ENCODE results near the gene NANOS1.

The NANOS1 gene, protein sequence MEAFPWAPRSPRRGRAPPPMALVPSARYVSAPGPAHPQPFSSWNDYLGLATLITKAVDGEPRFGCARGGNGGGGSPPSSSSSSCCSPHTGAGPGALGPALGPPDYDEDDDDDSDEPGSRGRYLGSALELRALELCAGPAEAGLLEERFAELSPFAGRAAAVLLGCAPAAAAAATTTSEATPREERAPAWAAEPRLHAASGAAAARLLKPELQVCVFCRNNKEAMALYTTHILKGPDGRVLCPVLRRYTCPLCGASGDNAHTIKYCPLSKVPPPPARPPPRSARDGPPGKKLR

DNA sequence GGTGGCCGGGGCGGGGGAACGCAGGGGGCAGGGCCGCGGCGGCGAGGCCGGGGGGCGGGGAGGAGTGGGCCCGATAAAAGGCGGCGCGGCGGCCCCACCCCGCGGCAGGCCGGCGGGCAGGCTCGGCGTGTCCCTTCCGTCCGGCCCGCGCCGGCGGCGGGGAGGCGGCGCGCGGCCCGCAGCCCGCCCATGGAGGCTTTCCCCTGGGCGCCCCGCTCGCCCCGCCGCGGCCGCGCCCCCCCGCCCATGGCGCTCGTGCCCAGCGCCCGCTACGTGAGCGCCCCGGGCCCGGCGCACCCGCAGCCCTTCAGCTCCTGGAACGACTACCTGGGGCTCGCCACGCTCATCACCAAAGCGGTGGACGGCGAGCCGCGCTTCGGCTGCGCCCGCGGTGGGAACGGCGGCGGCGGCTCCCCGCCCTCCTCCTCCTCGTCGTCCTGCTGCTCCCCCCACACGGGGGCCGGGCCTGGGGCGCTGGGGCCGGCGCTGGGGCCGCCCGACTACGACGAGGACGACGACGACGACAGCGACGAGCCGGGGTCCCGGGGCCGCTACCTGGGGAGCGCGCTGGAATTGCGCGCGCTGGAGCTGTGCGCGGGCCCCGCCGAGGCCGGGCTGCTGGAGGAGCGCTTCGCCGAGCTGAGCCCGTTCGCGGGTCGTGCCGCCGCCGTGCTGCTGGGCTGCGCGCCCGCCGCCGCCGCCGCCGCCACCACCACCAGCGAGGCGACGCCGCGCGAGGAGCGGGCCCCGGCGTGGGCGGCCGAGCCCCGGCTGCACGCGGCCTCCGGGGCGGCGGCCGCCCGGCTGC lies at the start of gene NANOS1:
Gene NANOS1, plus strand, starts transcription at position 102 of the 808 bp plus-strand sequence. Its CDS starts 88 bp downstream, at position 190.
- peak; percentile 39 to 60 for DNase-seq

DNA sequence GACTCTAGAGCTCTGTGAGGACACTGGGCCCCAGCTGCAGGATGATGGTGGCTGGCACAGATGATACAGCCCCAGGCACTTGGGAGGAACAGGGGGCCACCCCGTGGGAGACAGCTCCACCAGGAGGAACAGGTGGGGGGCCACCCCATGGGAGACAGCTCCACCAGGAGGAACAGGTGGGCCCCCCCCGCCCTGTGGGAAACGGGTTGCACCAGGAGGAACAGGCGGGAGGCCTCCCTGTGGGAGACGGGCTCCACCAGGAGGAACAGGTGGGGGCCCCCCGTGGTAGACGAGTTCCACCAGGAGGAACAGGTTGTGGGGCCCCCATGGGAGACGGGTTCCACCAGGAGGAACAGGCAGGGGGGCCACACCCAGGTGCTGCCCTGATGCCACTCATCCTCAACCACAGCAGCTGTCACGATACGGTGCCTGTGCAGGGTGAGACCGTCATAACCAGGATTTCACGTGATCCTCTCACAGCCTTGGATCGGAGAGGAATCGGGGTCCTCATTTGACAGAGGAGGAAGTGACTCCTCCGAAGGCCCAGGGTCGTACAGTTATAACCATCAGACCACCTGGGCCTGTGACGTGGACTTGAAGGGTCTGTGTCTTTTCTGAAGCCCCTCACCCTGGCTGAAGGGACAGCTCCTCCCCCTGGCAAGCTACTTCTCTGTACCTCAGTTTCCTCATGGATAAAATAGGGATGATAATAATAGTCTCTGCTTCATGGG lies 49.2 kb upstream of the NANOS1 start:
- DNase-seq = no peak

DNA sequence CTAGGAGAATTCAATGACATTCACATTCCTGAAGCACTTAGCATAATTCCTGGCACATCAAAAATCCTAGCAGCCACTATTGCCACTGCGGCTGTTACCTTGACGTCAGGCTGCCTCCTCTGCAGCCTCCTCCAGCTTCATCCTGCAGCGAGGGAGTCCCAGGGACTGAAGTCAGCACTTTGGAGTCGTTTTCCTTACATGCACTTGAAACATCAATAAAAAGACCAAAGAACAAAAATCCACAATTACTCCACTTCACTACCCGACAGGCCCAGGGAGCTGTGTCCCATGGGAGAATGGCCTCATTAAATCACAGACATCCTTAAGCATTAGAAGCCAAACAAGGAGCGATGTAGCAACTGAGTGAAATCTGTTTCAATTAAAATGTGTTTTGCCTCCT lies 48.6 kb upstream of the NANOS1 start:
- DNase-seq = no peak

DNA sequence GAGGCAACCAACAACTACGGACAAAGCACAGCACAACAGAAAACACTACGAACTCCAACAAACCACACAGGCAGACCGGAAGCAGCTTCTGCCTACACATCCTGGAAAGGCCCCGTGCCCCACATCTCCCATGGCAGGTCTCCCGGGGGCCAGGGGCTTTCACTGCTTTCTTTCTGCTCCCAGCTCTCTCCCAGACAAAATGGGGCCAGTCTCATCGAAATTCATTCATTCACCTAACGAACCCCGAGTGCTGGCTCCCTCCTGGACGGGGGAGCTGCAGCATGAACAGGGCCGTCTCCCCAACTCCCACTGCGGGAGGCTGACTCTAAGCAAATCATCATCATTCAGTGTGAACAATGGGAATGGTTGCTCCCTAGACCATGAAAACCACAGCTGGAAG lies 47.6 kb upstream of the NANOS1 start:
- DNase-seq = no peak

DNA sequence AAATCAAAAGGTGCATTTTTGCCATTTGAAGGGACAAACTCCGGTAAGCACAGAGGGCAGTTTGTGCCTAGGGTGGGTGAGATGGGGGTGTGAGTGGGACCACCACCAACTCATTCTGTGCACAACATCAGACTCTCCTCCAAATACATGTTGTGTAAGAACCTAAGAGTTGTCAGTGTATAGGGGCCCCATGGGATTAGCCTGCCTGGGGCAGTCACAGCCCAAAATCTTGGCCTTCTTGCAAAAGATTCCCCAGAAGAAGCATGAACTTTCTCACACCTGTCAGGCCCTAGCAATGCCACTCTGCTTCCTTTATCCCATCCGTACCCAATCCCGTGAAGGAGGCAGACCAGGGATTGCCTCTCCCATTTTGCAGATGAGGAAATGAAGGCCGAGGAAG lies 47.1 kb upstream of the NANOS1 start:
- DNase-seq = no peak

DNA sequence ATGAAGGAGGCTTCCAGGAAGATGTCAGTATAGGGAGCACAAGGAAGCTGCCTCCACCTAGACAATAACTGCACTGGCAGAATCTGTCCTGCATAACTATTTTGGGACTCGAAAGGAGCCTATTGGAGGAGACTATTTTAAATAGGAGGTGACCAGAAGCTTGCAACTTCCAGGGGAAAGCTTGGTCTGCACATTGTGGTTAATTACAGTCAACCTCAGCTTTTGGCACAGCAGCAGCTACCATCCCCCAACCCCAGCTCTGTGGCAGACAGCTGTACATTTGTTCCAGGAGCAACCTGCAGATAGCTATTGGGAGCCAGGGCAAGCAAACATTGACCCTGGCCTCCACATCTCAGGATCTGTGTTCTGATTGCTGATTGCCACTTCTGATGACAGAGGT lies 46.3 kb upstream of the NANOS1 start:
- DNase-seq = peak; percentile 53 to 55

DNA sequence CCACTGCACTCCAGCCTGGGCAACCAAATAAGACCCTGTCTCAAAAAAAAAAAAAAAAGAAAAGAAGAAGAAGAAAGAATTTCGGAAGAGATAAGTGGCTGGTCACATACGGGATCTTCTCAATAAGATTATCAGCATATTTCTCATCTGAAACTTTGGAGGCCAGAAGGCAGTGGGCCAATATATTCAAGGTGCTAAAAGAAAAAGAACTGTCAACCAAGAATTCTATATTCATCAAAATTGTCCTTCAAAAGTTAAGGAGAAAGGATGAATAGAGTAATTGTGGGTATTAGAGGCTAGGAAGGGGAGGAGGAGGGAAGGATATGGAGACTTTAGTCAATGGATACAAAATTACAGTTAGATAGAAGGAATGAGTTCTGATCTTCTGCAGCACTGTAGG lies 43.9 kb upstream of the NANOS1 start:
- no peak for DNase-seq

DNA sequence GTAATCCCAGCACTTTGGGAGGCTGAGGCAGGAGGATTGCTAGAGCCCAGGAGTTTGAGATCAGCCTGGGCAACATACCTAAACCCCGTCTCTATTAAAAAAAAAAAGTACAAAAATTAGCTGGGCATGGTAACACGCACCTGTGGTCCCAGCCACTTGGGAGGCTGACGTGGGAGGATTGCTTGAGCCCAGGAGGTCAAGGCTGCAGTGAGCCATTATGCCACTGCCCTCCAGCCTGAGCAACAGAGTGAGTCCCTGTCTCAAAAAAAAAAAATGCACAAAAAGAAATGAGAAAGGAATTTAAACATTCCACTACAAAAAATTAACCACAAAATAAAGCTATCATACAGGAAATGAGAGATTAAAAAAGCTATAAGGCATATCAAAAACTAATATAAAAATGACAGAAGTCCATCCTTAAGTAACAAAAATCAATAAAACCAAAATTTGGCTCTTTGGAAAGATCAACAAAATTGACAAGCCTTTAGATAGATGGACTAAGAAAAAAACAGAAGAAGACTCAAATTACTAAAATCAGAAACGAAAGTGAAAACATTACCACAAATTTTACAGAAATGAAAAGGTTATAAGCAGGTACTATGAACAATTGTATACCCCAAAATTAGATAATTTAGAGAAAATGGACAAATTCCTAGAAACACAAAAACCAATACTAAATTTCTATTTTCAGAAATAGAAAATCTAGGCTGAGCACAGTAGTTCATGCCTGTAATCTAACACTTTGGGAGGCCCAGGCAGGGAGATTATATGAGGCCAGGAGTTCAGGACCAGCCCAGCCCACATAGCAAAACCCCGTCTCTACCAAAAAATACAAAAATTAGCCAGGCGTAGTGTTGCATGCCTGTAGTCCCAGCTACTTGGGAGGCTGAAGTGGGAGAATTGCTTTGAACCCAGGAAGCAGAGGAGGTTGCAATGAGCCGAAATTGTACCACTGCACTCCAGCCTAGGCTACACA lies 42.4 kb upstream of the NANOS1 start:
- no peak for DNase-seq

DNA sequence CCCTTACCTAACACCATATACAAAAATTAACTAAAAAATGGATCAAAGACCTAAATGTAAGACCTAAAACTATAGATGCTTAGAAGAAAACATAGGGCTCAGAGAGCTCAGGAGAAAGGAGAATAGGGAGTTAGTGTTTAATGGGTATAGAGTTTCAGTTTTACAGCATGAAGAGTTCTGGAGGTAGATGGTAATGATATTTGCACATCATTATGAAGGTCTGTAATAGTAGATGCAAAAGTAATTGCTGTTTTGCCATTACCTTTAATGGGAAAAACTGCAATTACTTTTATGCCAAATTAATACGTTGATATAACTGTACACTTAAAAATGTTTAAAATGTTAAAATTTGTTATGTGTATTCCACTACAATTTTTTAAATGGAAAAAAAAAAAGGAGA lies 39.2 kb upstream of the NANOS1 start:
- no peak for DNase-seq

DNA sequence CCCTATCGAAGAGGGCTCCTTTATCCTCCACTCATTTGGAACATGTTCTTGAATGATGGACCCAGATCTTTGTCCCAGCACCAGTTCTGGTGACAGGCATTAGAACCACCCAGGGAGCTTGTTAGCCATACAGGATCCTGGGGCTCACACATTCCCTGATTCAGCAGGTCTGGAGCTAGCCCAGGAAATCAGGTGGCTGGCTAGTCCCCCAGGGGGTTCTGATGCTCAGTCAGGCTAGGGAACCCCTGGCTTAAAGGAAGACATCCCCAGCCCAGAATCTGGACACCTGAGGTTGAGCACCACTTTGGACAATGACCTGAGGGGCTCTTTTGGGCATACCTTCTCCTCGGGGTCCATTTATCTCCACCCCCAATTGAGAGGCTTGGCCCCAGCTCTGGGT lies 37.0 kb upstream of the NANOS1 start:
- DNase-seq = no peak

DNA sequence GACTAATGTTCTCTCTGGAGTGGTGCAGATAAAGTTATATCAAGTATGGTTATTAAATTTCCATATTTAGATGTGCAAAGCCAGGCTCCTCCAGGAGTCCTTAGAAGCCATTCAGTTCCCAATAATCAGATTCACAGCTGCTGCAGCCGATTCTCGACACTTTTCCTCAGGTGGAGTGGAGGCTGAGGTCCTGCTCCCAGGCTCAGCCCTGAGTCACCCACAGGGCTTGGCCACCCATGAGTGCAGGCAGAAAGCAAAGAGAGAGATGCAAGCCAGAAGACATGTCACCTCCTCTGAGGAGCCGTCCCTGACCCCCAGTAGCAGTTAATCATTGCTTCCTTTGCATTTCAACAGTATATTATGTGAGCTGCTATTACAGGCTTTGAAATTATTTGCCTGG lies 36.3 kb upstream of the NANOS1 start:
- DNase-seq = no peak

DNA sequence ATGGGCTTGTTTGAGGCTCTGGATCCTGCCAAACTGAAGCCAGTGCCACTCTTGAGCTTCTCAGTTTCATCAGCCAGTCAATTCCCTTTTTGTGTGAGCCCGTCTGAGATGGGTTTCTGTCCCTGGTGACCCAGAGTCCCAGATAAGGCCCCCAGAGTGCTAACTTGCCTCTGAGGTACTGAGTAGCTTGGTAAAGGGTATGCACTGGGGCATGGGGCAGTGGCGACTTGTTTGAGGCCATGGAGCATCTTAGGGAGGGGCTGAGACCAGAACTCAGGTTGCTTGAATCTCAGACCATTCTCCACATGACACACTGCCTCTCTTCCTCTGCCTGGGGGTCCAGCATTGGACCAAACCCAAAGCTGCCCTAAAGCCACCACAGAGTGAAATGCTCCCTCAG lies 35.2 kb upstream of the NANOS1 start:
- no peak for DNase-seq

DNA sequence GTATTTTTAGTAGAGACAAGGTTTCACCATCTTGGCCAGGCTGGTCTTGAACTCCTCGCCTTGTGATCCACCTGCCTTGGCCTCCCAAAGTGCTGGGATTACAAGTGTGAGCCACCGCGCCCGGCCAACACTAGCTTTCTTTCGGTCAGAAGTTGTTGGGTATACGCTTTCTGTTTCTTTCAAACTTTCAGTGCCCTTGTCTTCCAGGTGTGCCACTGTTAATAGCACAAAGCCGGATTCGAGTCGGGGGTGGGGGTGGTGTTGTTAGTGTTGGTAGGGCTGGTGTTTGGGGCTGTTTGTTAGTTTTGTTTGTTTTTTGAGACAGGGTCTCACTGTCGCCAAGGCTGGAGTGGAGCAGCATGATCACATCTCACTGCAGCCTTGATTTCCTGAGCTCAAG lies 33.8 kb upstream of the NANOS1 start:
- no peak for DNase-seq

DNA sequence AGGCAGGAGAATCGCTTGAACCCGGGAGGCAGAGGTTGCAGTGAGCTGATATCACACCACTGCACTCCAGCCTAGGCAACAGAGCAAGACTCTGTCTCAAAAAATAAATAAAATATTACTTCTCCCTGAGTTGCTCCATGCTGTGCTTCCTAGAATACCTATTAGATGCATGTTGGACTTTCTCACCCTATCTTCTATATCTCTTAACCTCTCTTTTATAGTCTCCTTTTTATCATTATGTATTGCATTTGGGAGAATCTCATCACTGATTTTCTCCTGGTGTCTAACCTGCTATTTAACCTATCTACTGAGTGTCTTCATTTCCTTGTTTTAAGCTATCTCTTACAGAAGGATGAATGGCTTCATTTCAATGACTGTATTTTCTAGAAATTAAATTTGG lies 32.1 kb upstream of the NANOS1 start:
- no peak for DNase-seq

DNA sequence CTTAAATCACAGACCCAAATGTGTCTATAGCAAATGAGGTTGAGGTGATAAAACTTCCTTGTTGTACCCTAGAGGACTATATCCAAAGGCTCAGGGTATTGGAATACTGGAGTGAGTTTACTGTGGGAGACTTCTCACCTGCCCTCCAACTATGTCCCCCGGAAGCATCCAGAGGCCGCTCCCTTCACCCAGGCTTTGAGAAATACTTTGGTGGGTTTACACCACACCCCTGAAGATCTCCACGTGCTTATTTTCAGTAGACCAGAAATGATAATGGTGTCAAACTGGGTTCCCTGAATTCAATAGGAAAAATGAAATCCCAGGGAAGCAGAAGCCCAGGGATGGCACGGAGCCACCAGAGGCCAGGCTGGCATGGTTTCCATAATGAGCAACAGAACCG lies 31.3 kb upstream of the NANOS1 start:
- no peak for DNase-seq

DNA sequence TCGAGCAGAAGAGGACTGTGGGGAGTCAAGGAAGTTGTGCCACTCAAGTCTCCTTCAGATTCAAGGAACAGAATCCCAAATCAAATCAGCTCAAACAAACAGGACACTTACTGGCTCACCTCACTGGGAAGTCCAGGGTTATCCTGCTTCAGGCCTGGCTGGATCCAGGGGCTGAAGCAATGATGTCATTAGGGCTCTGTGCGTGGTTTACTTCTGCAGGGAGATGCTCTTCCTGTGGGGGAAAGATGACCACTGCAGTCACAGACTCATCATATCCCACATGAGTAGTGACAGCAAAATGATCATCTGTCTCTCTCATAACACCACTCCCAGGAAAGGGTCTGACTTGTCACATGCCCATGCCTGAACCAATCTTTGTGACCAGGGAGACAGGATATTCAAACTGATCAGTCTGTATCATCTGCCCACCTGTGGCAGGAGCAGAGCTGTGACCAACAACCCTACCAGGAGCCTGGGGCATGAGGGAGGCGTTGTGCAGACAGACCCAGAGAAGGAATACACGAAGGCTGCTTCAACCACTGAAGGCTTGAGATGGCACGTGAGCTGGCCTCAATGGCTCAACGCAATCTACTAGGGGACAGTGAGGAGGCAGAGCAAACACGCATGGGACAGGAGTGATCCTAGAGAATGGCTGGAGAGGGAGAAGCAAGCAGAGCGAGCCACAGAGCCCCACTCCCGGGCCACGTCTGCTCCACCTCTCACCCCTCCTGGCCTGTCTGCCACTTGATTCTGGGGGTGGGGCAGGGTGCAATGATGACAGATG lies 27.6 kb upstream of the NANOS1 start:
- DNase-seq = no peak

DNA sequence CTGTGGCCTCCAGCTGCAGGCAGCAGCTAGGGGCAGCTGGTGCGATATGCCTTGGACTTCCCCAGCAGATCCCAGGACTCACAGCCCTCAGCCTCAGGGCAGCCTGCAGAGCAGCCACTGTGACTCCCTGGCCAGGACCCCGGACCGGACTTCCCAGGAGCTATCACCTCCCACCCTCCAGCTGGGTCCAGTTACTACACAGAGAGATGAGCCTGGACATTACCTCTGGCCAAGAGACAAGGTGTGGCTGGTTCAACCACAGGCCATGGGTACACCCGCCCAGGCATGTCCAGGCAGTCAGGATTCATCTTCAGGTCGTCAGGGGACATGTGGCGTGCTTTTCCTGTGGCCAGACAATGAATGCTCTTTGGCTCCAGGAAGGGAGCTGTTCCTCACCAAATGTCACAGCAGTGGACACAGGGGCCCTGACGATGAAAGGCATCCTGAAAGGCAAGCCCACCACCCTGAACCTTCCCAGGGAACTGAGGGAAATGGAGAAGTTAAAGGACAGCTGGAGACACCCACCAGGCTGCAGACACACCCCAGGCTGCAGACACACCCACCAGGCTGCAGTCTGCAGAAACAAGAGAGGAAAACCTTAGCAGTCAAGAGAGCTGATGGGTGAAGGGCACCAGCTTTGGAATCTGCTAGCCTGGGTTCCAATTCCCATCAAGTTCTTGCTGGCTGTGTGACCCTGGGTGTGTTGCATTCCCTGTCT lies 25.8 kb upstream of the NANOS1 start:
- DNase-seq = no peak

DNA sequence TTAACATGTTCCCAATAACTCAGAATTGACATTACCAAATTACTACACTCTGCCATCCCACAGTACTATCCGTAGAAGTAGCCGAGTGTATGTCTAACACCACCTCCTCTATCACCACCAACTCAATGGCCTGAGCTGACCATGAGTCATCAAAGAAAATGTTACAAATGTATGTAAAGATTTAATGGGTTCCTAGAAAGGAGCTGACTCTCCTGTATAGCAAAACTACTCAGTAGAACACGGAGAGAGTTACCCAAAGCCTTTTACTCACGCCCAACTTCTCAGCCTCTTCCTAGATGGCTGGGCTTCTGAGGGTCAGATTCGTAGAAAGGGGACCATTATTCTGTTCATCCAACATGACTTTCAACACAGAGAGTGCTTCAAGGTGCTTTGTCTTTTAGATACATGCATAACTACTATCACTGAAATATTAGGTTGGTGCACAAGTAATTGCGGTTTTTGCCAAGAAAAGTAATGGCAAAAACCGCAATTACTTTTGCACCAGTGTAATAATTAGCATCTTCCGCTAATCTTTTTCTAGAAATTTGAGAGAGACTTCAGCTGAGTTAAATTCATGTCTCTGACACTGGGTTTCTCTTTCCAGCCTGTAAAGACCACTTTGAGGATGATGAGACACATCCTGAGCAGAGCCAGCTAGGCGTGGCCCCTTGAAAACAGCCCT lies 24.0 kb upstream of the NANOS1 start:
- DNase-seq = no peak

DNA sequence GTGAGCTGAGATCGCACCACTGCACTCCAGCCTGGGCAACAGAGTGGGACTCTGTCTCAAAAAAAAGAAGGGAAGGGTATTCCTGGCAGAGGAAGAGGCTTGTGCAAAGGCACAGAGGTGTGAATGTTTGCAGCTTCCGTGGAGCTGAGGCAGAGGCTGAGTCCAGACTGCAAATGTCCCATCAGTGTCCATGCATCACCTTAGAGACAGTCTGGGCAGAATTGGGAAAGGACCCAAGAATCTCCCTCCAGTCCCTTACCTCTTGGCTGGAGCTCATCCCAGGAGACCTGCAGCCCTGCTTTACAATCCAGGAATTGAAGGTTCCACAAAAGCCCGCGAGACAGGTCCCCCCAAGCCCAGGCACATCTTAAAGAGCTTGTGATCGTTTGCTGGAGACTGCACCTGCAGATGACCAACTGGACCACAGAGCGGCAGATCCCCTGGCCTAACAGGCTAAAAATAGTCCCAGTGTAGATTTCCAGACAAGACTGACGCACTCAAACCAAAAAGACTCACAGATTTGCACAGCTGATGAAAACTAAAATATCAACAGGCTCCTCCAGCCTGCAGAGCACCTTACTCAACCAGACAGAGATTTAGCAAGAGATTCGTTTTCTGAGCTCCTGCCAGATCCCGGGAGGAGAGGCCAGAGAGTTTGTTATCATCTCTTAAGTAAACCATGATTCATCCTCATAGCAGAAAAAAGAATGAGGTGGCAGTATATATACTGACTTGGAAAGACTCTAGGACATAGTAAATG lies 22.9 kb upstream of the NANOS1 start:
- no peak for DNase-seq

DNA sequence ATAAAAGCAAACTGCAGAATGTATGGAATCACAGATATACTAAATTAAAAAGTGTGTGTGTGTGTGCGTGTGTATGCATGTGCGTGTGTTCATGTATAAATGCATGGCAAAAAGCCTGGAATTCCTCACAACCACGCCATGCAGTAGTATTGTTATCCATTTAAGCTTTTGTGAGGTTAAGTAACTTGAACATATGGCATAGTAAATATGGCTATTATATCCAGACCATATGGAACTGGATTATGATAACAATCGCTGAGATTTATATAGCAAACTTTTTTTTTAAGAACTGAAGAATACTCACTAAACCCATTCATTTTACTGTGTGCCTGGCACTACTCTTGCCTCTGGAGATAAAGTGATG lies 22.3 kb upstream of the NANOS1 start:
- DNase-seq = no peak

Data from Kasumi-1 (cell line).